Skin of body (tissue), 2 donors: ENCODE results near the gene ARPC1A. TPM values are rescaled to one million over a fixed set of nuclear protein-coding genes. Genes with fewer than 3 reads are reported as not detected.
"Not testable (repeated sequence)": the region's sequence is repeated elsewhere in the genome, so short reads cannot be mapped to it uniquely, and the experiment has no call there.

Experiments
- DNase-seq: peaks from one replicate; lab custom pipeline; 2025; lab: John Stamatoyannopoulos, UW
- total RNA-seq: library from RNA; depleted of rRNA; stranded (reverse); fragments of >200 nt; gene quantifications from one replicate; pipeline ENCODE4 v1.2.3, GENCODE V29; 2014

ARPC1A gene
- total RNA-seq, 1 donor from 2014 or later = 56.2 TPM

GRCh38 chr7:99407872-99408378, 82.2 kb downstream of the ARPC1A start:
- no peak for DNase-seq

GRCh38 chr7:99408379-99409191, 82.9 kb downstream of the ARPC1A start, which contains the start of the genes BUD31 and PDAP1:
Gene BUD31 (plus strand): TSS chr7:99408969. CDS start chr7:99411093, 2,124 bp downstream.
Gene PDAP1 (minus strand): TSS chr7:99408597. CDS start chr7:99408548, 49 bp downstream.
- peak; percentile 99 for DNase-seq

- peak; percentile 30 for DNase-seq
Measured at GRCh38 chr7:99409192-99409572, 83.5 kb downstream of the ARPC1A start.

GRCh38 chr7:99409806-99410205, 84.1 kb downstream of the ARPC1A start:
- DNase-seq = no peak

GRCh38 chr7:99410635-99411034, 84.9 kb downstream of the ARPC1A start:
- DNase-seq = no peak

GRCh38 chr7:99415513-99416127, 89.9 kb downstream of the ARPC1A start:
- DNase-seq = not testable (repeated sequence)

Other genes with a start within 250 kb of the ARPC1A start
- gene SMURF1, start 181.8 kb upstream of the ARPC1A start, total RNA-seq = 15.7 TPM
- not detected for gene KPNA7, start 117.8 kb upstream of the ARPC1A start, total RNA-seq
- gene MYH16, start 53.1 kb upstream of the ARPC1A start, total RNA-seq = not detected
- 42.1 TPM for gene ARPC1B, start 48.8 kb downstream of the ARPC1A start, total RNA-seq
- 14.3 TPM for gene PDAP1, start 82.7 kb downstream of the ARPC1A start, total RNA-seq
- gene BUD31, start 83.1 kb downstream of the ARPC1A start, total RNA-seq = 55.2 TPM
- 3.8 TPM for gene PTCD1, start 112.9 kb downstream of the ARPC1A start, total RNA-seq
- gene CPSF4, start 113.0 kb downstream of the ARPC1A start, total RNA-seq = 18.1 TPM
- 191 TPM for gene ATP5MF, start 140.3 kb downstream of the ARPC1A start, total RNA-seq
- gene ZNF789, start 147.0 kb downstream of the ARPC1A start, total RNA-seq = 13.3 TPM
- gene ZNF394, start 174.4 kb downstream of the ARPC1A start, total RNA-seq = 31.8 TPM
- 6.2 TPM for gene ZKSCAN5, start 178.8 kb downstream of the ARPC1A start, total RNA-seq
- gene FAM200A, start 226.2 kb downstream of the ARPC1A start, total RNA-seq = 6.8 TPM
- gene ZNF655, start 232.7 kb downstream of the ARPC1A start, total RNA-seq = 77.3 TPM